HepG2 (cell line): Measurements from ENCODE around the gene H1-8. TPM values are rescaled to one million over a fixed set of nuclear protein-coding genes. Genes with fewer than 3 reads are reported as not detected.
A peak's percentile ranks its signal among the peaks of the same experiment; 100 is the strongest.

Experiments
- ADNP ChIP-seq: sonication (generic); formaldehyde crosslinking; IDR thresholded peaks from 2 replicates; pipeline ENCODE4 v1.4.0; 2020; ENCODE audit warnings: missing genetic modification reagents
- ATRX ChIP-seq: sonication (generic); formaldehyde crosslinking; IDR thresholded peaks from 2 replicates; pipeline ENCODE4 v1.4.0; 2020; ENCODE audit warnings: missing genetic modification reagents, borderline replicate concordance
- BCL3 ChIP-seq: sonication (generic); formaldehyde crosslinking; IDR thresholded peaks from 2 replicates; pipeline ENCODE4 v1.5.1; 2020; ENCODE audit warnings: mild to moderate bottlenecking, missing genetic modification reagents, moderate library complexity
- ELF3 ChIP-seq: IDR thresholded peaks from 2 replicates; pipeline ENCODE4 v1.6.1; 2016; ENCODE audit warnings: missing genetic modification reagents, missing compliant biosample characterization
- ETS1 ChIP-seq: sonication (generic); formaldehyde crosslinking; IDR thresholded peaks from 2 replicates; pipeline ENCODE4 v1.4.0; 2020; ENCODE audit warnings: missing genetic modification reagents
- GFI1 ChIP-seq: sonication (generic); formaldehyde crosslinking; IDR thresholded peaks from 2 replicates; pipeline ENCODE4 v1.5.0; 2020; ENCODE audit warnings: missing genetic modification reagents, mild to moderate bottlenecking, borderline replicate concordance
- KAT8 ChIP-seq: IDR thresholded peaks from 2 replicates; pipeline ENCODE4 v1.6.1; 2016; ENCODE audit warnings: missing genetic modification reagents, missing compliant biosample characterization
- MIXL1 ChIP-seq: IDR thresholded peaks from 2 replicates; pipeline ENCODE4 v1.6.1; 2016
- PPARG ChIP-seq: conservative IDR thresholded peaks from 2 replicates; pipeline ENCODE4 v1.6.1; 2016; ENCODE audit warnings: missing biosample characterization, missing genetic modification reagents
- SIN3B ChIP-seq: fragments of 150-350 bp; IDR thresholded peaks from 2 replicates; pipeline ENCODE4 v1.6.1; 2014; ENCODE audit warnings: low read length
- ZFP91 ChIP-seq: sonication (generic); formaldehyde crosslinking; IDR thresholded peaks from 2 replicates; pipeline ENCODE4 v1.9.0; 2022; ENCODE audit warnings: missing genetic modification reagents, mild to moderate bottlenecking, borderline replicate concordance
- ZNF441 ChIP-seq: sonication (generic); formaldehyde crosslinking; IDR thresholded peaks from 2 replicates; pipeline ENCODE4 v1.7.0; 2021; ENCODE audit warnings: missing genetic modification reagents, borderline replicate concordance
- ZNF629 ChIP-seq: sonication (generic); formaldehyde crosslinking; conservative IDR thresholded peaks from 2 replicates; pipeline ENCODE4 v1.5.0; 2020; ENCODE audit warnings: missing genetic modification reagents
- ZNF709 ChIP-seq: sonication (generic); formaldehyde crosslinking; IDR thresholded peaks from 2 replicates; pipeline ENCODE4 v1.5.0; 2020; ENCODE audit warnings: mild to moderate bottlenecking, missing genetic modification reagents
- ZNF83 ChIP-seq: sonication (generic); formaldehyde crosslinking; IDR thresholded peaks from 2 replicates; pipeline ENCODE4 v1.4.0; 2020; ENCODE audit warnings: missing genetic modification reagents, mild to moderate bottlenecking, borderline replicate concordance
- ZSCAN5A ChIP-seq: sonication (generic); formaldehyde crosslinking; IDR thresholded peaks from 2 replicates; pipeline ENCODE4 v1.8.0; 2022; ENCODE audit warnings: mild to moderate bottlenecking, missing genetic modification reagents, borderline replicate concordance
- polyA plus RNA-seq, 8 experiments: library from polyadenylated mRNA; depleted of rRNA in 3 of 8; stranded (reverse) in 7 of 8; unstranded in 1 of 8; fragments of >200 nt; fragmentation: Illumina TruSeq in 4 of 8; extraction: Trizol in 4 of 8; gene quantifications; 2 replicates each; pipeline versions ENCODE4 v1.2.1 to v1.2.3, GENCODE V29; 2011 to 2016; ENCODE audit warnings: low read depth in 4 of 8, missing spikeins in 1 of 8, mixed read lengths in 1 of 8; ENCODE audit not compliant: insufficient read depth in 1 of 8
- total RNA-seq, 5 experiments: library from RNA; depleted of rRNA; stranded (reverse); fragments of >200 nt; fragmentation: Illumina TruSeq; extraction: Trizol; gene quantifications; 2 replicates each; pipeline ENCODE4 v1.2.3, GENCODE V29; 2016; ENCODE audit warnings: low read depth in 1 of 5

Gene H1-8
- total and polyA plus RNA-seq, 2 of the 13 experiments (the other 11 are each of a cell fraction or from before 2014, with no cell fraction given) = 0.08 TPM; not detected in 1

GRCh38 chr3:129594907-129595390 lies 52.0 kb downstream of the H1-8 start (continued):
- TF ChIP-seq ZSCAN5A (CRISPR knock-in tag) (0 out of 2 replicates have a peak, but pooled peaks have one; percentile 58), ZFP91 (CRISPR knock-in tag) (peak; percentile 44), BCL3 (CRISPR knock-in tag) (no peak; the same call in 1 of the 2 replicates), ZNF441 (CRISPR knock-in tag) (no peak), ZNF709 (peak; percentile 15; the same call in 1 of the 2 replicates), PPARG (CRISPR knock-in tag) (no peak), GFI1 (peak; percentile 86), ELF3 (peak; percentile 37), ZNF83 (CRISPR knock-in tag) (no peak), MIXL1 (CRISPR knock-in tag) (no peak), ZNF629 (CRISPR knock-in tag) (peak; percentile 68), ETS1 (CRISPR knock-in tag) (no peak), ADNP (CRISPR knock-in tag) (no peak), ATRX (CRISPR knock-in tag) (no peak), SIN3B (no peak), KAT8 (peak; percentile 50; the same call in 1 of the 2 replicates)
